RWPE1 (cell line): ENCODE measurements around the gene GYPC.
"Not testable (repeated sequence)": the region's sequence is repeated elsewhere in the genome, so short reads cannot be mapped to it uniquely, and the experiment has no call there.

ENCODE experiments used
- CTCF ChIA-PET: fragments of 350-600 bp; sonication (Branson Sonifier 250); formaldehyde crosslinking; extraction: SDS; loops from one replicate; lab custom pipeline; 2021; lab: Yijun Ruan, JAX
- POLR2A ChIA-PET: fragments of 400-600 bp; formaldehyde crosslinking; extraction: SDS; loops from one replicate; lab custom pipeline; 2020; ENCODE audit warnings: antibody characterized with exemption; ENCODE audit not compliant: low non-redundant PET; lab: Yijun Ruan, JAX
- DNase-seq: peaks from one replicate; pipeline ENCODE4 v3.0.0; 2012; ENCODE audit warnings: low spot score
- H3K27ac ChIP-seq: fragments of 450-650 bp; 2 replicates; pipeline ENCODE4 v1.5.1; 2017
- TF ChIP-seq, protein P1 (sequence below): fragments of 450-650 bp; conservative IDR thresholded peaks from 2 replicates; pipeline ENCODE4 v1.5.1; 2017; ENCODE audit warnings: low read depth, mild to moderate bottlenecking

GYPC gene

DNA sequence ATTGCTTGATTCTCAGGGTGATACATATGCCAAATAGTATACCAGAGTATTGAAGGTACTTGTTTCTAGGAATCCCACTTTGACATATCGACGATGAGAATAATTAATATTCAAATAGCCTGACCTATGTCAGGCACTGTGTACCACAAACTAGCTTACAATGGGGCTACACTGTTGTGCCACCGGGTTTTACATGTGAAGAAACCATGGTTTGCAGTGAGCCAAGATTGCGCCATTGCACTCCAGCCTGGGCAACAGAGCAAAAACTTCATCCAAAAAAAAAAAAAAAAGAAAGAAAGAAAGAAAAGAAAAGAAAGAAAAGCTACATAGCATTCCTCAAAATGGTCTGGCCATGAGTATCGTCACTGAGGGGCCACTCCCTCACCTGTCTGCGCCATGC lies 25.5 kb downstream of the GYPC start:
- DNase-seq, result no peak
- no peak overlapping the region for H3K27ac ChIP-seq
- POLR2A ChIA-PET, result no interaction called here
- TF ChIP-seq, protein P1, sequence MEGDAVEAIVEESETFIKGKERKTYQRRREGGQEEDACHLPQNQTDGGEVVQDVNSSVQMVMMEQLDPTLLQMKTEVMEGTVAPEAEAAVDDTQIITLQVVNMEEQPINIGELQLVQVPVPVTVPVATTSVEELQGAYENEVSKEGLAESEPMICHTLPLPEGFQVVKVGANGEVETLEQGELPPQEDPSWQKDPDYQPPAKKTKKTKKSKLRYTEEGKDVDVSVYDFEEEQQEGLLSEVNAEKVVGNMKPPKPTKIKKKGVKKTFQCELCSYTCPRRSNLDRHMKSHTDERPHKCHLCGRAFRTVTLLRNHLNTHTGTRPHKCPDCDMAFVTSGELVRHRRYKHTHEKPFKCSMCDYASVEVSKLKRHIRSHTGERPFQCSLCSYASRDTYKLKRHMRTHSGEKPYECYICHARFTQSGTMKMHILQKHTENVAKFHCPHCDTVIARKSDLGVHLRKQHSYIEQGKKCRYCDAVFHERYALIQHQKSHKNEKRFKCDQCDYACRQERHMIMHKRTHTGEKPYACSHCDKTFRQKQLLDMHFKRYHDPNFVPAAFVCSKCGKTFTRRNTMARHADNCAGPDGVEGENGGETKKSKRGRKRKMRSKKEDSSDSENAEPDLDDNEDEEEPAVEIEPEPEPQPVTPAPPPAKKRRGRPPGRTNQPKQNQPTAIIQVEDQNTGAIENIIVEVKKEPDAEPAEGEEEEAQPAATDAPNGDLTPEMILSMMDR, result no peak
- CTCF ChIA-PET, result no interaction called here

DNA sequence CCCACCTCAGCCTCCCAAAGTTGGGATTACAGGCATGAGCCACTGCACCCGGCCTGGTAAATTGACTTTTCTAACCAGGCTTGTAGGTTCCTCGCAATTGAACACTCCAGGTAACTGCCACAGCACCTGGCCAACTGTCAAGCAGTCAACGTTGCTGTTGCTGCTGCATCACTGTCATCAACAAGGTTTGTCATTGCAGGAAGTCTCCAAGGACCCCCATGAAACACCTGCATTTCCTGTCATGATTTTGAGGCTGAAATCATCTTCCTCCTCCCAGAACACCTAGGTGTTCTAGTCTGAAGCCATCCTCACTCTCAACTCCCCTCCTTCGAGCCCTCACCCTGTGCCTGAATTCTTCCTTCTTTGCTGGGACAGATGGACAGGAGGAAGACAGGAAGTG lies 29.7 kb downstream of the GYPC start:
- ChIA-PET CTCF (no interaction called here), POLR2A (no interaction called here)
- DNase-seq, result no peak
- TF ChIP-seq, protein P1, result no peak
- H3K27ac ChIP-seq, result no peak overlapping the region

DNA sequence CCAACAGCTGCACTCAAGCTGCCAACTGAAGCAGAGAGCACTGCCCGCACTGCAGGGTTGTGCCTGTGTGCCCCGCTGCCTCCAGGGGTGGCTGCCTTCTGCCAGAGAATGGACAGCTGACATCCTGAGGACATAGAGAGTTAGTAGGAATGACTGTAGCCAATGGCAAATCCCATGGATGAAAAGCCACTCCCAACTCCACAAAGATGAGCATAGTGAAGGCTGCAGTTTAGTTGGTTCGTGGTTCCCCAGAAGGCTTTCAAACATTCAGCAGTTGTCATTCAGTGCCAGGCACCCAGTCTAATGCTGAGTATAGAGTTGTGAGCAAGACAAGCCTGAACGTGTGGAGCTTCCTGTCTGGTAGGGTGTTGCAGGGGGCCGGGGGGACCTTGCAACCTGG lies 30.3 kb downstream of the GYPC start:
- ChIA-PET POLR2A (no interaction called here), CTCF (no interaction called here)
- no peak for DNase-seq
- TF ChIP-seq, protein P1, result no peak
- no peak overlapping the region for H3K27ac ChIP-seq

DNA sequence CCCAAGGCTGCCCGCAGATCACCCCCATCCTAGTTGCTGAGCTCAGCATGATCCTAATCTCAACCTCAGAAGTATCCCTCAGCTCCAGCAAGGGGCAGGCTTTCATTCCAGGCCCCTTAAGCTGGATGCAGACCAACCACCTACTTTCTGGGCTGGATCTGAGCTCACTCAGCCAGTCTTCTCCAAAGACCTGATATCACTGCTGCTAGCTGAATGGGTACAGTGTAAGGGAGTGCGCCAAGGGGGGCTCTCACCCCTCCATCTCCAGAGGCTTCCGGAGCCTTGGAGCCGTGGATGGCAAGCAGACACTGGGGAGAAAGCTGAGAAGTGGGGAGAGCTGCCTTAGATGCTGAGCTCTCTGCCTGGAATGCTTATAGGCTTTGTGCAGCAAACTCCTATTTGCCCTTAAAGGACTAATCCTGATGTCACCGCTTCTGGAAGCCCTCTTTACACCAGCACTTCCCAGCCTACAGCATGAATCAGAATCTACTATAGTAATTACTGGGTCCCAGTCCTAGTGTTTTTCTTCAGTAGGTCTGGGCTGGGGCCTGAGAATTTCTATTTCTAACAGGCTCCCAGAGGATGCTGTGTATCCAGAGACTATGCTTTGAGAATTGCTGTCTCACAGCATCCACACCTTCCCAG lies 31.0 kb downstream of the GYPC start:
- CTCF ChIA-PET, result no interaction called here
- H3K27ac ChIP-seq, result no peak overlapping the region
- POLR2A ChIA-PET, result no interaction called here
- TF ChIP-seq, protein P1, result no peak
- DNase-seq, result no peak

DNA sequence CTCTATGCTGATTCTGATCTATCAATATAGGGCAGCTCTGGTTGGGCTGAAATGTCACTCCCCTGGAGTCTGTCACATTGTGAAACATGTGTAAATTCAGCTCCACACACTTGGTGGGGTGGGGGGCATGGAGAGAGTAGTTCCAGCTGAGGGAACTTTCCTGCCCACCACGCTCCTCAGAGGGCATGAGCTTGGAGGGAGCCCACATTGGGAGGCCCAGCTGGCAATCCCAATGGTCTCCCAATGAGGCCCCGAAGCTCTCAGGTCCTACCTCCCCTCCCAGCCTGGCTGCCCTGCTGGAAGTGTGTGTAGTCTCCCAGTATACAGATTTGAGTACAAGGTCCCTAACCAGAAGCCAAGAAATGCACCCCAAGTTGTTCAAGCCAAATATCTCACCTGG lies 31.5 kb downstream of the GYPC start:
- CTCF ChIA-PET, result no interaction called here
- TF ChIP-seq, protein P1, result no peak
- DNase-seq, result no peak
- POLR2A ChIA-PET, result no interaction called here
- H3K27ac ChIP-seq, result no peak overlapping the region

DNA sequence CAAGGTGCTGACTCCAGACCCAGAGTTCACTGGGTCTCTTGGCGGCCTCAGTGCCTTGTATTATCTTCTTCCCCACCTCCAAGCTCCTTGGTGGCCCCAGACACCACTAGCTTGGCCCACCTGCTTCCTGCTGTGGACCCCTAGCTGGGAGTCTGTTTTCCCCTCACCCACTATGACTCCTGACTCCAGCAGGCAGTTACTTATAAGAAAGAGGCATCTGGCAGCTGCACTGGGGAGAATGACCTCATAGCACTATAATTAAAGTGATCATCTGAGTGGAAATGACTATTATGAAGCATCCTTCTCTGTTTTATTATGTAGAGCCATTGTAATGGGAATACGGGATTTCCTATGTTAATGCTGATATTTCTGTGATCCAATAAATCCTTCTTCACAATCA lies 32.6 kb downstream of the GYPC start:
- H3K27ac ChIP-seq, DNase-seq, POLR2A ChIA-PET, CTCF ChIA-PET: not testable (repeated sequence)

DNA sequence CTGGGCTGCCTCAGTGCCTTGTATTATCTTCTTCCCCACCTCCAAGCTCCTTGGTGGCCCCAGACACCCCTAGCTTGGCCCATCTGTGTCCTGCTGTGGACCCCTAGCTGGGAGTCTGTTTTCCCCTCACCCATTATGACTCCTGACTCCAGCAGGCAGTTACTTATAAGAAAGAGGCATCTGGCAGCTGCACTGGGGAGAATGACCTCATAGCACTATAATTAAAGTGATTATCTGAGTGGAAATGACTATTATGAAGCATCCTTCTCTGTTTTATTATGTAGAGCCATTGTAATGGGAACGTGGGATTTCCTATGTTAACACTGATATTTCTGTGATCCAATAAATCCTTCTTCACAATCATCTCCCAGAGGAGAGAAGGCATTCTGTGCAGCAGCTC lies 36.3 kb downstream of the GYPC start:
- CTCF ChIA-PET, DNase-seq, POLR2A ChIA-PET, H3K27ac ChIP-seq: not testable (repeated sequence)

DNA sequence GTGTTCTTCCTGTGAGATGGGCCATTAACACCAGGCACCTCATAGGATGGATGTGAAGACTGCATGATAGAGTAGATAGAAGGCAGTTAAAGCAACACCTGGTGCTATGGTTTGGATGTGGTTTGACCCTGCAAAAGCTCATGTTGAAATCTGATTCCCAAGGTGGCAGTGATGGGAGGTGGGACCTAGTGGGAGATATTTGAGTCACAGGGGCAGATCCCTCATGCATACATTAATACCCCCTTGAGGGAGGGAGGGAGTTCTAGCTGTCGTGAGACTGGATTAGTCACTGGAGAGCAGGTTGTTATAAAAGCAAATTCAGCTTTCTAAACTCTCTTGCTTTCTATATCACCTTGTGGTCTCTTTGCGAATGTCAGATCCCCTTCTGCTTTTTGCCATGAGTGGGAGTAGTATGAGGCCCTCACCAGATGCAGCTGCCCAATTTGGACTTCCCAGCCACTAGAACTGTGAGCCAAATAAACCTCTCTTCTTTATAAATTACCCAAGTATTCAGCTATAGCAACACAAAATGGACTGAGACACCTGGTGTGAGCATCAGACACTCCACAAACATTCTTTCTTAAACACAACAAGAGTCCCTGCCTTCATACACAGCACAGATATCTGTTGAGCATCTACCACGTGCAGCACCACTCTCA lies 37.1 kb downstream of the GYPC start:
- CTCF ChIA-PET, result not testable (repeated sequence)

More for the DNA sequence above, 37.1 kb downstream of the GYPC start:
- DNase-seq, POLR2A ChIA-PET, H3K27ac ChIP-seq: not testable (repeated sequence)
